HG02943 (cell line): ENCODE measurements around the gene NYAP2.
A peak's percentile ranks its signal among the peaks of the same experiment; 100 is the strongest.

Experiments
- ATAC-seq: cut with Tn5 transposase; IDR thresholded peaks from one replicate; pipeline ENCODE4 v1.9.1; 2021; ENCODE audit warnings: mild to moderate bottlenecking, low read depth, moderate library complexity; ENCODE audit not compliant: unreplicated experiment

NYAP2 gene

GRCh38 chr2:225612636-225613035 is 213.1 kb downstream of the NYAP2 start:
- ATAC-seq, result no peak

GRCh38 chr2:225614915-225615314 is 215.4 kb downstream of the NYAP2 start:
- no peak for ATAC-seq

- ATAC-seq, result no peak
Measured at GRCh38 chr2:225615514-225615913, 216.0 kb downstream of the NYAP2 start.

- no peak for ATAC-seq
Measured at GRCh38 chr2:225616372-225616771, 216.9 kb downstream of the NYAP2 start.

- no peak for ATAC-seq
Measured at GRCh38 chr2:225616848-225617247, 217.3 kb downstream of the NYAP2 start.

GRCh38 chr2:225620227-225620626 is 220.7 kb downstream of the NYAP2 start:
- ATAC-seq, result no peak

- no peak for ATAC-seq
Measured at GRCh38 chr2:225630824-225631533, 231.5 kb downstream of the NYAP2 start.

GRCh38 chr2:225632351-225632750 is 232.8 kb downstream of the NYAP2 start:
- ATAC-seq, result no peak

- ATAC-seq, result no peak
Measured at GRCh38 chr2:225636558-225636957, 237.0 kb downstream of the NYAP2 start.

- no peak for ATAC-seq
Measured at GRCh38 chr2:225637259-225637658, 237.7 kb downstream of the NYAP2 start.

GRCh38 chr2:225640550-225640949 is 241.0 kb downstream of the NYAP2 start:
- no peak for ATAC-seq

GRCh38 chr2:225649274-225649673 is 249.8 kb downstream of the NYAP2 start:
- no peak for ATAC-seq

GRCh38 chr2:225650041-225650440 is 250.5 kb downstream of the NYAP2 start:
- no peak for ATAC-seq

GRCh38 chr2:225660262-225661131 is 261.0 kb downstream of the NYAP2 start:
- peak; percentile 77 for ATAC-seq

- no peak for ATAC-seq
Measured at GRCh38 chr2:225662101-225662500, 262.6 kb downstream of the NYAP2 start.

- no peak for ATAC-seq
Measured at GRCh38 chr2:225667445-225667844, 267.9 kb downstream of the NYAP2 start.

- peak; percentile 96 for ATAC-seq
Measured at GRCh38 chr2:225668606-225669266, 269.2 kb downstream of the NYAP2 start.

- ATAC-seq, result no peak
Measured at GRCh38 chr2:225670111-225670974, 270.8 kb downstream of the NYAP2 start.

GRCh38 chr2:225678792-225679191 is 279.3 kb downstream of the NYAP2 start:
- no peak for ATAC-seq

- no peak for ATAC-seq
Measured at GRCh38 chr2:225683258-225683657, 283.7 kb downstream of the NYAP2 start.
